Fibroblast of lung (primary cell): ENCODE results near the gene ZFAND2B.
A peak's percentile ranks its signal among the peaks of the same experiment; 100 is the strongest.

Experiments used
- CTCF ChIP-seq, 2 donors: IDR thresholded peaks in 1 of 2; conservative IDR thresholded peaks in 1 of 2; 1 replicate in 1 of 2; 2 replicates in 1 of 2; pipeline ENCODE4 v1.5.1; 2011 to 2012; ENCODE audit warnings: low read length in 2 of 2, control low read depth in 1 of 2, inconsistent platforms in 1 of 2, low read depth in 1 of 2, mild to moderate bottlenecking in 1 of 2
- EZH2 ChIP-seq: IDR thresholded peaks from 2 replicates; pipeline ENCODE4 v1.5.1; 2012; ENCODE audit warnings: low read length, control low read depth, mild to moderate bottlenecking; ENCODE audit errors: missing control alignments

DNA sequence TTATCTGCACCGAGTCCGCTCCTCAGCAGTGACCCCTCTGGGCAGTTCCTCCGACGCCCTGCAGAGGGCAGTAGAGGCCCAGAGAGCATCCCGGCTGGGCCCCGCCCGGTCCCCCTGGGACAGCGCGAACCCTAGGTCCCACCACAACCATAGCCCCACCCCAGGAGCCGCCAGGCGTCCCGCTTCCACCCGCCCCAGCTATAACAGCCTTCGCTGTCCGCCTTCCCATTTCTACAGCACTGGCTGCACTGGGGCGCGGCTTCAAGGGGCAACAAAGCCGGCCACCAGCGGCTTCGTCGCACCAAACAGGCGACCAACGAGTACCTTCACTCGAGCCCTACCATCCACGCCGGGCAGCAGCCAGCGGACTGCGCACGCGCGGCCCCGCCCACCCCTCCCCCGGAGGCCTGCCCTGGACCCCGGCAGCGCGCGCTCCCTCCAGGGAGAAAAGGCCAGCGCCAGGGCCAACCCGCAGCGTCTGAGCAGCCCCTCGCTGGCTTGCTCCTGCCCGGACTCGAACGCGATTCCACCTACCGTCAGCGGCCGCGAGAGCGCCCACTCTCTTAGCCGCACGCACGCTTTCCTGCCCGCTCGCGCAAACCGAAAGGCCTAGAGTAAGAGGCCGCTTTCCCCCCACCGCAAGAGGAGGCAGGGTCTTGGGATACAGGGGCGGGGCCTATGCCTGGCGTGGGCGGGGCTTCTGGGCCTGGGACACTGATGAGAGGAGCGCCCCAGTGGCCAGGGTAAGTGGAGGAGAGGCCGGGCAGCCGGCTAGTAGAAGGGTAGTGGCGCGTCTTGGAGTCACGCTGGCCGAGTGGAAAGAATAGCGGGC lies 46.2 kb upstream of the ZFAND2B start, which contains the start of gene NHEJ1:
- TF ChIP-seq CTCF (conservative IDR thresholded peaks at IDR 0.05 in 1 of 2, IDR thresholded peaks at IDR 0.05 in 1 of 2; ENCODE audit: low read depth in 1 of 2, low read length in 2 of 2) = peak; percentile 94 to 95
- TF ChIP-seq EZH2 = no peak
